KG1 (cell line): ENCODE results near the gene AP2A2.

Experiments
- DNase-seq: peaks from one replicate; lab custom pipeline; 2025; lab: John Stamatoyannopoulos, UW

AP2A2 gene

DNA sequence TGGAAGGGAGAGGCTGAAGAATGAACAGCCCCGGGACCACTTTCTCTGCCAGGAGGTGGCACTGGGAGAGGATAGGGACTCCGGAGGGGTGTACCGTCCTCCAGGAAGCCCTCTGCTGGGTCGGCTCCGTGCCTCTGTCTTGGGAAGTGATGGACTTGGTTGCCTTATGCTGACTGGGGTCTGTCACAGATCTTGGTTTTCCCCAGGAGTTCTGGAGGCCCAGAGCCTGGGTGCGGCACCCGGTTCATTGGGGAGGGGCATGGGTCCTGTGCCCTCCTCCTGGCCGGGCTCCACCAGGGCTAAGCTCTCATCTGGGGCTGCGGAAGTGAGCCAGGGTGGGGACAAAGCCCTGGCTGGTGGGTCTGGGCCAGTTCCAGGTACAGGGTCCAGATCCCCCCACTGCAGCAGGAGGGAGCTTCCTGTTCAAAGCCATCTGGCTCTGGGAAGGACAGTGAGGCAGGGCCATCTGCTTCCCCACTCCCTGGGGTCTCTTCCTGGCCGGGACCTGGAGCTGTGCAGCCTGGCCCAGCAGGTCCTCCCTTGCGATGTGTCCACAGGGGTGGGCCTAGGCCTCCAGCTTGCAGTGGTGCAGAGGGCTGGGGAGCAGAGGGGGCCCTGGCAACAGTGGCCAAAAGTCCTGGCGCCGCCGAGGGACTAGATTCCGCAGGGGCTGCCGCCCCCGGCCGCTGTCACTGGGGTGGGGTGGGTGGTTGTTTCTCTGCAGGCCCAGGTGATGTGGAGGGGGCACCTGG, 1.1 kb upstream of the AP2A2 start:
- DNase-seq, result no peak

DNA sequence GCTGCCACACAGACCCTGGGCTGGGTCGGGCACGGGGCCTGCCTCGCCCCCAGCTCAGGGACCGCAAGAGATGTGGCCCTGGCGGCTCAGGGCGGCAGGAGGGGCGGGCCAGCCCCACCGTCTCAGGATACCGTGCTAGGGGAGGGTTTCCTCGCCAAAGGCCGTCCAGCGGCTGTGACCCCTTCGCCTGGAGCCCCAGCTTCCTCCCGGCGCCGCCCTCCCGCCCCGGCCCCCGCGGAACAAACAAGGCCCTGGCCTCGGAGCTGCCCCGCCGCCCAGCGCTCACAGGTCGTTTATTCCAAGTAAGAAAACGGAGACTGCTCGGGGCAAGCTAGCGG, 543 bp upstream of the AP2A2 start:
- no peak for DNase-seq

DNA sequence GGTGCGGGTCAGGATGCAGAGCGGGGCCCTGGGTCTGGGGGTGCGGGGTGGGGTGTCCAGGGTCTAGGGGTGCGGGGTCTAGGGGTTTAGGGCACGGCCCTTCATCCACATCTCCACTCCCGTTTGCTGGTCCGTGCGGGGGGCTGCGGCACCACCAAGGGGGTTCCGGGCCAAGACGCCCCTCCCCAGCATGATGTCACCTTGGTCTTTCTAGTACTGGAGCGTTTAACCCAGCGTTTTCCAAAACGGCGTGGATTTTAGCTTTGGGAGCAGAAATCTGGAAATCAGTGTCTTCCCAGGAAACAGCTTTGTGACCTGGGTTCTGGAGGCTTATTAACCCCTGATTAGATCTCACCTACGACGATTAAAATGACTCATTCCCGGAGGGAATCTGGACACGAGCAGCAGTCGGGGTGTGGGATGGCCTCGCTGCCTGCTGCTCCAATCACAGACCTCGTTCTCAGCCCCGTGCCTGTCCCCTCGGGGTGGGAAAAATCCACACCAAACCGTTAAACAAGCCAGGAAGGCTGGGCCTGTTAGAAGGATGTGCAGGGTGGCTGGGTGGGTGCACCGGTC, 759 bp downstream of the AP2A2 start:
- DNase-seq, result no peak

DNA sequence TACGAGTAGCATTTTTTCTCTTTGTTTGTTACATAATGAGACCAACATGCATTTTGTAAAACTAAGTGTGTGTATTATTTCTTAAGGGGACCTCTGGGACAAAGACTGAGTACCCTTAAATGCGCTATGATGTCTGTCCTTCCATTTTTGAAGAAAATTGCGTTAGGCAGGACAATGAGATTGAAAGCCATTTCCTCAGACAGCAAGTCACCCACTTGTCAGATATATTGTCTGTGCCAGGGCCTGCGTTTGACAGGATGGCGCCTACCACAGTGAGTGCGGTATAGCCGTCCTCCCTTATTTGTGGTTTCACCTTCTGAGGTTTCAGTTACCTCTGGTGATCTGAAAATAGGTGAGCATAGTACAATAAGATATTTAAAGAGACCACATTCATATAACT, 2.2 kb downstream of the AP2A2 start:
- DNase-seq, result no peak

DNA sequence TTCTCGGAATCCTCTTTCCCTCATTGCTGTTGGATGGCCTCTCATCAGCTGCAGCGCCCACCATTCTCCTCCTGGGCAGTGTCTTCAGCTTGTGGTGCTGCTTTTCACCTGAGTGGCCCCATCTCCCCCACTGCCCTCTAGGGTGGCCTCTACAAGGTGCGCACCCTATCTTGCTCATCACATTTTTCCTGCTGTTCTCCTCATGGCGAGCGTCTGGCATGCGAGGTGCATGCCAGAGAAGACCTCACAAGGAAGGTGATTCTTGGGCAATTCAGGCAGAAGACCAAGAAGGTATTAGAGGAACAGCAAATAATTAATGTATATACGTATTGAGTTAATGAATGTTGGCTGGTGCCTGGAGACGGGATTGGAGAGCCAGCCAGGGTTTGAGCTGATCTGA, 3.1 kb downstream of the AP2A2 start:
- DNase-seq, result no peak

DNA sequence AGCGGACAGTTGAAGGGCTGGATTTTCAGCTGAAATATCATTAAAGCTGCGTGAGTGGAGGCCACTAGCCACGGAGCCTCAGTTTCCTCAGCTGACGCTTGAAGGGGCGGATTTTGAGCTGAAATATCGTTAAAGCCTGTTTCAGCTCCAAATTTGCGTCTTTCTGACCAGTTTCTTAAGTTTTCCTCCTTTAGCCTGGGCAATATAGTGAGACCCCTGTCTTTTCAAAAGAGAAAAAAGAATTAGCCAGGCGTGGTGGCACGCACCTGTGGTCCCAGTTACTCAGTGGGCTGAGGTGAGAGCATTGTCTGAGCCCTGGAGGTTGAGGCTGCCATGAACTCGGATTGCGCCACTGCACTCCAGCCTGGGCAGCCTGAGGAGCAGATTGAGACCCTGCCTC, 3.7 kb downstream of the AP2A2 start:
- no peak for DNase-seq

DNA sequence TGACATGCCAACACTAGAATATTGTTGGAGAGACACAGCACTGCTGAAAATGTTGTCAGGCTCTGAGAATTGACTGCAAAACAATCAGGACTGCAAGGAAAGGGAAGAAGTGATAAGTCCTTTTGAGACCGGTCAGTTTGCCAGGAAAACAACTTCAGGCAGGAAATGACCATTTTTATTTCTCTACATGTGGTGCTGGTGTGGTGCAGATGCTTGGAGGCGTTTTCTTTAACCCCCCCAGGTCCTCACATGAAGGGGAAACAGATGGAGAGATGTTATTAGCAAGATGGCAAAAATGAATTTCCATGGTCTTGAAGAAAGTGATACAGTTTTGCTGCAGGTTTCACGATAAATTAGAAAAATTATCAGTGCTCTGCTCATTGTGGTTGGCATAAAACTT, 5.7 kb downstream of the AP2A2 start:
- DNase-seq, result no peak

DNA sequence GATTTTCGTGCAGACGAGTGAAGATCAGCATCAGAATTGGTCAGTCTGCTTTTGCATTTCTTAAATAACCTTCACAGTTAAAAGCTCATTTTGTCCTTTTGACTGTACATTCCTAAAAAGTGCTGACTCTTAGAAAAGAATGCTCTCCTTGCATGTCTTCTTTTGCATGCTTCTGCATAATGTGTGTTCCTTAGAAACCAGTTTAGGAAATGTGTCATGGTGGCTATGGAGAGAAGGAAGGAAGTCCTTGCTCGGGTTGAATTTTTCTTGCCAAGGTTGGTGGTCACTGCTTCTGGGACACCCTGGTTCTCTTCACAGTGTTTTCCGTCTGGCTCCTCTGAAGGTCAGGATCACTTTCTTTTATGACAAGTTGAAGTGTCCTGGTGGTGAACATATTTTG, 6.8 kb downstream of the AP2A2 start:
- DNase-seq, result no peak

DNA sequence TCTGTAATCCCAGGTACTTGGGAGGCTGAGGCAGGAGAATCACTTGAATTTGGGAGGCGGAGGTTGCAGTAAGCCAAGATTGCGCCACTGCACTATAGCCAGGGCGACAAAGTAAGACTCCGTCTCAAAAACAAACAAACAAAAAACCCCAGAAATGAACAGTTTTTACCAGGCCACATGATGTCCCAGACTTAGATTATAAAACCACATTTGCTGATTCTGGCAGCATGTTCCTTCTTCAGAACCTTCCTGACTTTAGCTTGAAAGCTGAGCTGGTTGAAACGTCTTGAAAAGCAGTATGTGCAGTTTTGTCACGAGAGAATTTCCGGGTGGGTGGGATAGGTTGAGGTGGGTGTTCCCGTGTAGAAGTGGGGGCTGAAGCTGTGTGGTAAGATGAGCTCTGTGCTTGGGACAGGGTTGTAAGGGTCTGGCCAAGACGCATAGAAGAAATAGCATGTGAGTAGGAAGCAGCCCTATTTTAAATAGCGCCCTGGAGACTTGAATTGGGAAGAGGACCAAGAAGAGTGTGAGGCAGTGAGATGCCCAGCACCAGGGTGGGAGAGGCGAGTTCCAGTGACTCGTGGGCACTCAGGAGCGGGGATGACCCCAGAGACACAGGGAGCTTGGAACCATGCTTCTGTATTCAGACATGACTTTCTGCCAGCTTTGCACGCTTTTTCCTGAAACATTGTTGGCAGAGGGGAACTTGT, 7.6 kb downstream of the AP2A2 start:
- DNase-seq, result no peak

DNA sequence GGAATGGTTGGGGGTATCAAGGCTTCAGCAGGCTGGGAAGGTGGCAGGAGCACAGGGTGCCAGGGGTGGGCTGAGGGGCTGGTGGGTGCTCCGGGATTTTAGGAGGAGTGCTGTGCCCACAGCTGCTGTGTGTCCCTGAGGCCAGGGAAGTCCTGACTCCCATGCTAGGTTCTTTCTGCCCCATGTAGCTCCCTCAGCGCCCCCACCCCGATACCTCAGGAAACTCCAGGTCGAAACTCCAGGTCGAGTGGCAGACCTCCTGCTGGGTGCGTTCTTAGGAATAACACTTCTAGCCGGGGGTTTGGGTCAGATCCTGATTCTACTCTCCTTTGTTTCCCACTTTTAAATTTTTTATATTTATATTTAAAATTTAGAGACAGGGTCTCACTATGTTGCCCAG, 8.3 kb downstream of the AP2A2 start:
- DNase-seq, result no peak

DNA sequence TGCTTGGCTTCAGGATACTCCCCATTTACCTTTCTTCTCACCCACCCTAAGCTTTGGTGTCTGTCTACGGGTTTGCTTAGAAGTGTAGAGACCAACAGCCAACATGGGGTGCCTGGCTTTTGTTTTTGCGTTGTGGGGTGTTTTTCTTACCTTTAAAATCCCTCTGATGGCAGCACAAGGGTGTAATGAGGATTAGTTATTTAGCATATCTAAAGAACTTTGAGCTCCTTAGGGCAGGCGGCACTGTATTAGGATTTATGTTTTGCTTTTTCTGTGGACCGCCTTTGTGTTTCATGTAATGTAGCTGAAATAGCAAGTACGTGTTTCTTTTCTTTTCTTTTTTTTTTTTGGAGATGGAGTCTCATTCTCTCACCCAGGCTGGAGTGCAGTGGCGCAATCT, 8.9 kb downstream of the AP2A2 start:
- DNase-seq, result no peak

DNA sequence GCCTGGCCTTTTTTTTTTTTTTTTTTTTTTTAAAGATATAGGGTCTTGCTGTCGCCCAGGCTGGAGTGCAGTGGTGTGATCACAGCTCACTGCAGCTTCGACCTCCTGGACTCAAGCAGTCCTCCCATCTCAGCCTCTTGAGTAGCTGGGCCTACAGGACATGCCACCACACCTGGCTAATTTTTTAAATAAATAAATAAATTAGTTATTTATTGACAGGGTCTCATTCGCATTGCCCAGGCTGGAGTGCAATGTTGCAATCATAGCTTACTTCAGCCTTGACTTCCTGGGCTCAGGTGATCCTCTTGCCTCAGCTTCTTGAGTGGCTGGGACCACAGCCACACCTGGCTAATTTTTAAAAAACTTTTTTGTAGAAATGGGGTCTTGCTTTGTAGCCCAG, 10.5 kb downstream of the AP2A2 start:
- DNase-seq, result no peak

DNA sequence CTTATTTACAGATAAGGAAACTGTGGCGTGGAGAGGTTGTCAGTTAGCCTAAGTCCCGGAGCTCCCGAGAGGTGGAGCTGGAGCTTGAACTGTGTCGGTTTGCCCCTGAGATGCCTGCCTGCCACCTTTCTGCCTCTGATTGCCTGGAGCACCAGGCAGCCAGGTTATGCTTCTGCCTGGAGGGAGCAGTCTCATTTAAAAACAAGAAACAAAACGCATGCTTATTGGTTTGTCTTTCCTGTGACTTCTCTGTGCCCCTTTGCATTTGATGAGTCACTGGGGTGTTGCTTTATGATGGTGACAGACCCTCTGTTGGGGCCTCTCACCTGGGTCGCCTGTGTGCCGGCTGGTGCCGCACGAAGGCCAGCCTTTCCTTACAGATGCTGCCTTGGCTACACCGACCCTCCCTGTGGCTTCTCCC, 12.2 kb downstream of the AP2A2 start:
- DNase-seq, result no peak

DNA sequence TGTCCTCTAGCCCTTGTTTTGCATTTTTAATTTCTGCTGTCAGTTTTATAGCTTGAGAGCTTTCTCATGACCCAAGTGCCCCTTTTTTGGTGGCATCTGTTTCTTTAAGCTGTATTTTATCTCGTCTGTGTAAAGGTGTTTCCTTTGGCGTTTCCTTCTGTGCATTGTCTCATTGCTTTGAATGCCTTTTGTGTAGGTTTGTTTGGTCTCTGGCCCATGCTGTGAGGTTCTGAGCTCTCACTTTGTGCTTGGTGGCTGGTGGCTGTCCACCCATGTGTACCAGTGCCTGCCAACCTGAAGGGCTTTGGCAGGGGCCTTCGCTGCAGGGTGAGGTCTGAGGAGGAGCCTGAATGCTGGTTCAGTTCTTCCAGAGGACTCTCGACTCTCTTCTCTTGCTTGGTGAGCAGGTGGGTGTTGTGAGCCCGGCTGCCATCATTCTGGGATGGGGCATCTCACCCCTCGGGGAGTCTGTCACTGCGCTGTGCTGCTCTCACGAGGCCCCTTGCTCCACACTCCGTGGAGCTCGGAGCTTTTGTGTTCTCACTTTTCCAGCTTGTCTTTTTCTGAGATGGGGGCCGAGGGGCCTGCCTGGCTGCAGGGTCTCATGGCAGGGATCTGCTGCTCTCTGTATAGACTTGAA, 14.9 kb downstream of the AP2A2 start:
- DNase-seq, result peak; percentile 22

DNA sequence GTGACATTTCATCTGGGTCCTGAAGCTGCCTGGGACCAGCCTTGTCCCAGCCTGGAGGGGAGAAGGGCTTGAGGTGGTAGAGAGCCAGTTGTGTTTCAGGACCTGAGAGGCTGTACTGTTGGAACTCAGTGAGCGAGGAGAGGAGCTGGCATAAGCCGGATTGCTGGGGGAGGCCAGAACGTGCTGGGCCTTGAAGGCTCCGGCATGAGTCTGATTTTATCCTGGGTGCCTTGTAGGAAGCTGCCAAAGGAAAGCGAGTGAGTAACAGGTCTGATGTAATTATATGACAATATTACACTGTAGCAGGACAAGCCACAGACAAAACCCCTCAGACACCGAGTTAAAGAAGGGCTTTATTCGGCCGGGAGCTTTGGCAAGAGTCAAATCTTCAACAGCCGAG, 17.2 kb downstream of the AP2A2 start:
- DNase-seq, result no peak

DNA sequence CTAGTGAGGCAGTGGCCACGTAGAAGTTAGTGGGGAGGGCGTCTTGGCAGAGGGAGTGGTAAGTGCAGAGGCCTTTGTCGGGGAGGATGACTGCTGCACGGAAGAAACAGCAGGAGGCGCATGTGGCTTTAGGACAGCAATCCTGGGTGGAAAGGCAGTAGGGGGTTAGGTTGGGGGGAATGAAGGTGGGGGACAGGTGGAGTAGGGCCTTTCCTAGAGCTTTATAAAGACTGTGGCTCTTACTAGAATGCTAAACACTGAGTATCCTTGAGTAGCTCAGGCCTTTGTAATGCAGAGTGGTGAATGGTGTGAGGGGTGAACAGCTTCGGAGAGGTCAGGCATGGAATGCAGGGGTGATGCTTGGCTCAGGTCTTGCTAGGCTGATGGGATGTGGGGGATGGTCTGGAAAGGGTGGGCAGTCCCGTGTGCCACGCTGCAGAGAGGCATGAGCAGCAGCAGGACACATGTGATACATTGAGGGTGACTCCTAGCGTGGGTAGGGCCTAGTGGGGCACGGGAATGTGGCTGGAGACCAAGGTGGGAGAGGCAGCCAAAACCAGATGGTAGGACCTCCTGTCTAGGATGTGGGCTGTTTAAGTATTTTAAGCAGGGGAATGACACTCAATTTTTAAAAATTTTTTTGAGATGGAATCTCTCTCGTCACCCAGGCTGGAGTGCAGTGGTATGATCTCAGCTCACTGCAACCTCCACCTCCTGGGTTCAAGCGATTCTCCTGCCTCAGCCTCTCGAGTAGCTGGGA, 19.2 kb downstream of the AP2A2 start:
- DNase-seq, result no peak

DNA sequence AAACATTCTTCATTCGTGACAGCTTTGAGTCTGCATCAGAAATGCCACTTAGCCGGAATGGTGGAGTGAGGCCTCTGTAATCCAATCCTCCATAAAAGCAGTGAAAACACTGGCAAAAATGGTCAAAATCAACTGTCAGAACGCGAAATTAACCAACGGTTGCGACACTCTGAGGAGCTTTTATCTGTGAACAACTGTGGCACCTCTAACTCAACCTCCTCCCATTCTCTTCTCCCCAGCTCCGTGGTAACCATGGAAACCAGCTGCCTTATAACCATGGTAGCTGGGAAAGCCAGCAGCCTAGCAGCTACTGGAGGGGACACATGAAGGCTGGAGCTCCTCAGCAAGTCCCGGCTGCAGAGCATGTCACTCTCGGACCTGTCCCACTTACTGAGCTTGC, 20.3 kb downstream of the AP2A2 start:
- DNase-seq, result no peak

DNA sequence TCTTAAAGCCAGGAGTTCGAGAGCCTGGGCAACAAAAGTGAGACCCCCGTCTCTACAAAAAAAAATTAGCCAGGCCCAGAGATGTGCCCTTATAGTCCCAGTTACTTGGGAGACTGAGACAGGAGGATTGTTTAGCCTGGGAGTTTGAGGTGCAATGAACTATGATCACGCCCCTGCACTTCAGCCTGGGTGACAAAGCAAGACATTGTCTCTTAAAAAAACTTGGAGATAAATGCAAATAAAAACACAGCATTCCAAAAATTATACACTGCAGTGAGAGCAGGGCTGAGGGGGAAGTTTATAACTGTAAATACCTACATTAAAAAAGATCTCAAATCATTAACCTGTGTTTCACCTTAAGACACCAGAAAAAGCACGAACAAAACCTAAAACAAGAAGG, 22.1 kb downstream of the AP2A2 start:
- no peak for DNase-seq

DNA sequence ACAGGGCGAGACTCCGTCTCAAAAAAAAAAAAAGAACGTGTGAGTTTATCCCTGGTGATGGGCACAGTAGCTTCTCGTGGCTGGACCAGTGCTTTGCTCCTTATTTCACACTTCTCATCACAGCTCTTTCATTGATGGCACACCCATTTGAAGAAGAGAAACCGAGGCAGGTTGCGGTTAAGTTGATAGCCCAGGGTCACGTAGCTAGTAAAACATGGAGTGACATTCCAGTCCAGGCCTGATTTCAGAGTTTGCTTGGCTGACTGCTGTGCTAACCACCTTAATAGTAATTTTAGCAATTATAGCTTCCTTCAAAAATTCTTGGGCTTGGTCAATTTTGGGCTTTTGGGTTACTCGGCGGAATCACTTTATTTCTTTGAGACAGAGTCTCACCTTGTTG, 25.8 kb downstream of the AP2A2 start:
- DNase-seq, result no peak

DNA sequence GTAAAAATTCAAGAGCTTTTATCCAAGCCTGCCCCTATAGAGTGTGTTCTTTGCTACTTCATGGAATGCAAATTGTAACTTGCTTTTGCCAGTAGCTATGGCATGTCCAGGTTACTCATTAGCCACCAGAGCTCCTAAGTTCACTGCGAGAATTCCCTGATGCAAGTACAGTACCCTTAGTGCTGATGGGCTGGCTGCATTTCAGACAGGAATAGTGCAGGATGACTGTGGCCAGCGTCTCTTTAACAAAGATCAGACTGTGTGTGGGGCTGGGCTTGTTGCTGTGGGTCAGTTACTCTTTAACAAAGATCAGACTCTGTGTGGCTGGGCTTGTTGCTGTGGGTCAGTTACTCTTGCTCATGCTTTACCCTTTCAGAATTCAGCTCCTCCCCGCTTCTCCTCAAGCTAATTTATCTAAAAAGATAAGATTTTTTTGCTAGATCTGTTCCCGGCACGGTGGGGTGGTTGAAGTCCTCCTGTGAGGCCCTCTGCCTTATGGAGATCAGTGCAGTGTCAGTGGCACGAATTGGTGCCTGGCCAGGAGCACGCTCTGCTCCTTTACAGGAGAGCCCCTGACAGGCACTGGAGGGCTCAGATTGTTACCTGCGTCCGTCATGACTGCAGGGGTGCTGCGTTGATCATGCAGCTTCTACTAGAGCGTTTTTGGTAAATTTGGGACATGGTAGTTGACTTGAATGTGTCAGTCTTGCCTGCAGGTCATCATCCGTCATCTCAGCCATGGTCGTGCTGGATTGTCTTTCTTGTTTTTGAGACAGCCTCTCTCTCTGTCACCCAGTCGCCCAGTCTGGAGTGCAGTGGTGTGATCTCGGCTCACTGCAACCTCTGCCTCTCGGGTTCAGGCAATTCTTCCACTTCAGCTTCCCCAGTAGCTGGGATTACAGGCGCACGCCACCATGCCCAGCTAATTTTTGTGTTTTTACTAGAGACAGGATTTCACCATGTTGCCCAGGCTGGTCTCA, 27.0 kb downstream of the AP2A2 start:
- DNase-seq, result no peak

DNA sequence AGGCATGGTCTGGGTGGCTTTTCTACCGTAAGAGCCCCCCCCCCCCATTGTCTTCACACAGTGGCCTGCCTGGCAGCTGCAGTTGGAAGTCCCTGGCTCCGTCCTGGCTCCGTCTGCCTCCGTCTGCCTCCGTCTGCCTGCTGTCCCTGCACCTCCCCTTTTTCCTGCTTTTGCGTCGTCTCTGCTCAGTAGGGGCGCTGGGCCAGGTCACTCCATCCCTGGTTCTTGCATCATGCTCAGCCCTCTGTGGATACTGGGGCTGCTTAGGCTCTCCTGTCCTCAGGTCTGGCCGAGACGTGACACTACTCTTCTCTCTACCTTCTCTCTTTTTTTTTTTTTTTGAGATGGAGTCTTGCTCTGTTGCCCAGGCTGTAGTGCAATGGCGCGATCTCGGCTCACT, 27.8 kb downstream of the AP2A2 start:
- DNase-seq, result no peak
